Measurements from ENCODE around the gene EPS8L3. TPM values are rescaled to one million over a fixed set of nuclear protein-coding genes. Genes with fewer than 3 reads are reported as not detected.

Gene EPS8L3
- total RNA-seq, 4 donors from 2014 or later: 0.19 TPM; not detected in 3

GRCh38 chr1:109762039-109762585 is 1.6 kb downstream of the EPS8L3 start:
- H3K9me3 ChIP-seq: no peaks in the 10 kb centered on the region
- H3K4me3 ChIP-seq: no peak overlapping the region
- peaks cover 4 to 9% (median 8%) of the 10 kb centered on the region in 3 donors for H3K4me1 ChIP-seq
- WGBS, 2 donors: 83 to 84% methylated on average over 3 to 6 of the region's 7 CpGs
- no peaks in the 10 kb centered on the region for H3K36me3 ChIP-seq
- TF ChIP-seq POLR2A (IDR thresholded peaks at IDR 0.05) (no peak), CTCF (IDR thresholded peaks at IDR 0.05) (no peak)
- intact Hi-C loops (cut with DNase I): no loop called here
- H3K27ac ChIP-seq: no peak overlapping the region
- DNase-seq: no peak
- no peaks in the 10 kb centered on the region for H3K27me3 ChIP-seq

- TF ChIP-seq POLR2A (IDR thresholded peaks at IDR 0.05) (no peak), CTCF (IDR thresholded peaks at IDR 0.05) (no peak)
- no peaks in the 10 kb centered on the region for H3K9me3 ChIP-seq
- DNase-seq: no peak
- peaks cover 4 to 9% (median 8%) of the 10 kb centered on the region in 3 donors for H3K4me1 ChIP-seq
- intact Hi-C loops (cut with DNase I): no loop called here
- no peak overlapping the region for H3K4me3 ChIP-seq
- no peak overlapping the region for H3K27ac ChIP-seq
- no peaks in the 10 kb centered on the region for H3K36me3 ChIP-seq
- WGBS, 2 donors: 80 to 88% methylated on average over 6 to 11 of the region's 14 CpGs
- H3K27me3 ChIP-seq: no peaks in the 10 kb centered on the region
Measured at GRCh38 chr1:109761227-109762038, 2.3 kb downstream of the EPS8L3 start.

- peaks cover 4 to 9% (median 8%) of the 10 kb centered on the region in 3 donors for H3K4me1 ChIP-seq
- no peaks in the 10 kb centered on the region for H3K9me3 ChIP-seq
- no peaks in the 10 kb centered on the region for H3K27me3 ChIP-seq
- TF ChIP-seq CTCF (IDR thresholded peaks at IDR 0.05): no peak
- no peak for TF ChIP-seq POLR2A (IDR thresholded peaks at IDR 0.05)
- no peaks in the 10 kb centered on the region for H3K36me3 ChIP-seq
- no peak overlapping the region for H3K4me3 ChIP-seq
- 76 to 93% methylated on average over 5 of the region's 7 CpGs for WGBS, 2 donors
- intact Hi-C loops (cut with DNase I): no loop called here
- DNase-seq: no peak
- no peak overlapping the region for H3K27ac ChIP-seq
Measured at GRCh38 chr1:109760581-109761226, 3.0 kb downstream of the EPS8L3 start.

GRCh38 chr1:109759513-109760334 is 4.0 kb downstream of the EPS8L3 start:
- DNase-seq: no peak
- TF ChIP-seq CTCF (IDR thresholded peaks at IDR 0.05) (no peak), POLR2A (IDR thresholded peaks at IDR 0.05) (no peak)

More at GRCh38 chr1:109759513-109760334, 4.0 kb downstream of the EPS8L3 start:
- H3K27ac ChIP-seq: no peak overlapping the region
- peaks cover 4 to 9% (median 8%) of the 10 kb centered on the region in 3 donors for H3K4me1 ChIP-seq
- intact Hi-C loops (cut with DNase I): no loop called here
- no peaks in the 10 kb centered on the region for H3K27me3 ChIP-seq
- H3K36me3 ChIP-seq: no peaks in the 10 kb centered on the region
- no peak overlapping the region for H3K4me3 ChIP-seq
- 96 to 98% methylated on average over 5 to 7 of the region's 11 CpGs for WGBS, 2 donors
- no peaks in the 10 kb centered on the region for H3K9me3 ChIP-seq

Data from esophagus squamous epithelium (tissue), 5 donors.